Medulla oblongata (tissue), 1 donor: Measurements from ENCODE around the gene ART3.
A peak's percentile ranks its signal among the peaks of the same experiment; 100 is the strongest.

Experiments used
- DNase-seq: peaks from one replicate; pipeline ENCODE4 v3.0.0-alpha.2; 2015; ENCODE audit errors: extremely low spot score

Gene ART3

GRCh38 chr4:76147454-76148141, 73.1 kb downstream of the ART3 start:
- peak; percentile 36 for DNase-seq

- DNase-seq, result peak; percentile 97
Observed at GRCh38 chr4:76148142-76148865, 73.8 kb downstream of the ART3 start, which contains the start of gene NUP54. Gene NUP54 (minus strand): TSS chr4:76148397. CDS start chr4:76148374, 23 bp downstream.

- DNase-seq, result peak; percentile 49
Observed at GRCh38 chr4:76153356-76153755, 78.8 kb downstream of the ART3 start.

GRCh38 chr4:76155979-76156378, 81.5 kb downstream of the ART3 start:
- no peak for DNase-seq

- no peak for DNase-seq
Observed at GRCh38 chr4:76156635-76157034, 82.1 kb downstream of the ART3 start.

GRCh38 chr4:76160355-76160754, 85.8 kb downstream of the ART3 start:
- no peak for DNase-seq
